Mucosa of stomach (tissue), 1 donor: ENCODE data around the gene PFN3.
A peak's percentile ranks its signal among the peaks of the same experiment; 100 is the strongest.

Source experiments
- H3K27me3 ChIP-seq: one replicate; pipeline ENCODE4 v1.7.0; 2013; ENCODE audit warnings: mild to moderate bottlenecking, low read length; ENCODE audit not compliant: control insufficient read depth, insufficient read depth
- H3K36me3 ChIP-seq: one replicate; pipeline ENCODE4 v1.7.0; 2013; ENCODE audit warnings: low read length; ENCODE audit not compliant: control insufficient read depth, insufficient read depth
- H3K4me1 ChIP-seq: one replicate; pipeline ENCODE4 v1.7.0; 2013; ENCODE audit warnings: mild to moderate bottlenecking, low read length; ENCODE audit not compliant: control insufficient read depth, insufficient read depth
- H3K4me3 ChIP-seq: one replicate; pipeline ENCODE4 v1.7.0; 2013; ENCODE audit warnings: low read length
- H3K9ac ChIP-seq: one replicate; pipeline ENCODE4 v1.7.0; 2013; ENCODE audit warnings: mild to moderate bottlenecking, low read length, moderate library complexity
- H3K9me3 ChIP-seq: one replicate; pipeline ENCODE4 v1.7.0; 2013; ENCODE audit warnings: mild to moderate bottlenecking, low read length, moderate library complexity; ENCODE audit not compliant: control insufficient read depth
- donor health status: Pancreatic carcinoma.

PFN3 gene

GRCh38 chr5:177370488-177371119 is 29.9 kb downstream of the PFN3 start:
- no peaks in the 10 kb centered on the region for H3K27me3 ChIP-seq
- H3K9me3 ChIP-seq: no peaks in the 10 kb centered on the region
- H3K9ac ChIP-seq: no peak overlapping the region
- peaks cover 56% of the 10 kb centered on the region for H3K4me1 ChIP-seq
- no peak overlapping the region for H3K4me3 ChIP-seq
- H3K36me3 ChIP-seq: no peaks in the 10 kb centered on the region

GRCh38 chr5:177369645-177370440 is 30.6 kb downstream of the PFN3 start:
- Histone ChIP-seq H3K27me3 (no peaks in the 10 kb centered on the region), H3K9ac (no peak overlapping the region), H3K4me3 (no peak overlapping the region), H3K36me3 (no peaks in the 10 kb centered on the region), H3K9me3 (no peaks in the 10 kb centered on the region), H3K4me1 (peaks cover 61% of the 10 kb centered on the region)

- H3K27me3 ChIP-seq: no peaks in the 10 kb centered on the region
- H3K4me1 ChIP-seq: peaks cover 61% of the 10 kb centered on the region
- no peaks in the 10 kb centered on the region for H3K9me3 ChIP-seq
- no peak overlapping the region for H3K4me3 ChIP-seq
- H3K9ac ChIP-seq: no peak overlapping the region
- H3K36me3 ChIP-seq: no peaks in the 10 kb centered on the region
Observed at GRCh38 chr5:177368869-177369644, 31.4 kb downstream of the PFN3 start.

GRCh38 chr5:177367981-177368868 is 32.2 kb downstream of the PFN3 start:
- Histone ChIP-seq H3K4me1 (peaks cover 65% of the 10 kb centered on the region), H3K27me3 (no peaks in the 10 kb centered on the region), H3K36me3 (no peaks in the 10 kb centered on the region), H3K9me3 (no peaks in the 10 kb centered on the region), H3K4me3 (no peak overlapping the region), H3K9ac (no peak overlapping the region)

GRCh38 chr5:177367323-177367848 is 33.1 kb downstream of the PFN3 start:
- Histone ChIP-seq H3K36me3 (no peaks in the 10 kb centered on the region), H3K27me3 (no peaks in the 10 kb centered on the region), H3K4me1 (peaks cover 71% of the 10 kb centered on the region), H3K9ac (peak overlapping the region; percentile 69), H3K4me3 (peak overlapping the region; percentile 61), H3K9me3 (no peaks in the 10 kb centered on the region)

- peak overlapping the region; percentile 69 for H3K9ac ChIP-seq
- H3K4me1 ChIP-seq: peaks cover 74% of the 10 kb centered on the region
- H3K36me3 ChIP-seq: no peaks in the 10 kb centered on the region
Observed at GRCh38 chr5:177366528-177367322, 33.7 kb downstream of the PFN3 start.

GRCh38 chr5:177365845-177366527 is 34.5 kb downstream of the PFN3 start:
- H3K27me3 ChIP-seq: no peaks in the 10 kb centered on the region
- no peaks in the 10 kb centered on the region for H3K9me3 ChIP-seq
- H3K4me1 ChIP-seq: peaks cover 66% of the 10 kb centered on the region
- peak overlapping the region; percentile 69 for H3K9ac ChIP-seq
- no peak overlapping the region for H3K4me3 ChIP-seq
- no peaks in the 10 kb centered on the region for H3K36me3 ChIP-seq

More at GRCh38 chr5:177366528-177367322, 33.7 kb downstream of the PFN3 start:
- H3K4me3 ChIP-seq: peak overlapping the region; percentile 61
- H3K27me3 ChIP-seq: no peaks in the 10 kb centered on the region
- H3K9me3 ChIP-seq: no peaks in the 10 kb centered on the region

- H3K4me1 ChIP-seq: peaks cover 56% of the 10 kb centered on the region
- H3K27me3 ChIP-seq: no peaks in the 10 kb centered on the region
- H3K9me3 ChIP-seq: no peaks in the 10 kb centered on the region
- no peak overlapping the region for H3K9ac ChIP-seq
- H3K4me3 ChIP-seq: no peak overlapping the region
- H3K36me3 ChIP-seq: no peaks in the 10 kb centered on the region
Observed at GRCh38 chr5:177364159-177364962, 36.1 kb downstream of the PFN3 start.

- Histone ChIP-seq H3K27me3 (no peaks in the 10 kb centered on the region), H3K4me1 (peaks cover 56% of the 10 kb centered on the region), H3K9ac (no peak overlapping the region), H3K36me3 (no peaks in the 10 kb centered on the region), H3K9me3 (no peaks in the 10 kb centered on the region), H3K4me3 (peak overlapping the region; percentile 31)
Observed at GRCh38 chr5:177363565-177363964, 36.9 kb downstream of the PFN3 start.
